B cell (primary cell): ENCODE data around the gene TPSG1. TPM values are rescaled to one million over a fixed set of nuclear protein-coding genes. Genes with fewer than 3 reads are reported as not detected.

ENCODE experiments used
- ATAC-seq: fragments of 200-7000 bp; cut with Tn5 transposase; one replicate; pipeline ENCODE4 v1.10.0; 2021; ENCODE audit warnings: low read depth, mild to moderate bottlenecking, moderate number of reproducible peaks, moderate library complexity
- CTCF ChIA-PET: fragments of 350-600 bp; sonication (Branson Sonifier 250); formaldehyde crosslinking; loops from one replicate; lab custom pipeline; 2021; ENCODE audit warnings: antibody characterized with exemption, inconsistent platforms; lab: Charles Lee
- POLR2A ChIA-PET: fragments of 350-600 bp; sonication (Branson Sonifier 250); formaldehyde crosslinking; loops from one replicate; lab custom pipeline; 2021; ENCODE audit warnings: antibody characterized with exemption; lab: Charles Lee
- DNase-seq: peaks from one replicate; pipeline ENCODE4 v3.0.0; 2013
- H2AFZ ChIP-seq: 2 replicates; pipeline ENCODE4 v1.6.1; 2012; ENCODE audit warnings: mild to moderate bottlenecking, low read depth, low read length; ENCODE audit not compliant: insufficient read depth, poor library complexity, severe bottlenecking
- H3K27ac ChIP-seq, 2 donors: 1 replicate in 1 of 2; 2 replicates in 1 of 2; pipeline ENCODE4 v1.5.1; 2012 to 2013; ENCODE audit warnings: low read length in 2 of 2, mild to moderate bottlenecking in 2 of 2, moderate library complexity in 1 of 2
- H3K27me3 ChIP-seq, 4 experiments: fragments of 200-600 bp in 1 of 4; sonication (generic) in 1 of 4; replicated peaks in 1 of 4; 1 replicate in 2 of 4; 2 replicates in 2 of 4; pipeline versions ENCODE4 v1.6.1 to v1.7.0; 2013 to 2016; ENCODE audit warnings: low read length in 3 of 4, mild to moderate bottlenecking in 2 of 4, mixed read lengths in 1 of 4, moderate library complexity in 1 of 4; ENCODE audit not compliant: insufficient read depth in 4 of 4, control insufficient read depth in 3 of 4; ENCODE audit errors: control extremely low read depth in 1 of 4
- H3K36me3 ChIP-seq, 2 experiments: replicated peaks in 1 of 2; 1 replicate in 1 of 2; 2 replicates in 1 of 2; pipeline versions ENCODE4 v1.6.1 to v1.7.1; 2013; ENCODE audit warnings: low read length in 1 of 2; ENCODE audit not compliant: insufficient read depth in 2 of 2, control insufficient read depth in 1 of 2; ENCODE audit errors: control extremely low read depth in 1 of 2, extremely low read depth in 1 of 2
- H3K4me1 ChIP-seq, 2 donors: fragments of 200-600 bp in 1 of 2; sonication (generic) in 1 of 2; 1 replicate in 1 of 2; 2 replicates in 1 of 2; pipeline versions ENCODE4 v1.5.1 to v1.6.1; 2013 to 2017; ENCODE audit warnings: low read length in 2 of 2; ENCODE audit not compliant: control insufficient read depth in 2 of 2, insufficient read depth in 2 of 2
- H3K4me2 ChIP-seq: replicated peaks from 2 replicates; pipeline ENCODE3; 2012; ENCODE audit warnings: mild to moderate bottlenecking, low read depth, low read length; ENCODE audit not compliant: poor library complexity, severe bottlenecking
- H3K4me3 ChIP-seq, 5 experiments: fragments of 200-600 bp in 1 of 5; sonication (generic) in 1 of 5; 1 replicate in 3 of 5; 2 replicates in 2 of 5; pipeline versions ENCODE4 v1.5.1 to v1.7.0; 2011 to 2016; ENCODE audit warnings: low read length in 4 of 5, mild to moderate bottlenecking in 4 of 5, low read depth in 2 of 5, control low read depth in 1 of 5, moderate library complexity in 1 of 5; ENCODE audit not compliant: insufficient read depth in 1 of 5; ENCODE audit errors: control extremely low read depth in 1 of 5, extremely low read depth in 1 of 5
- H3K79me2 ChIP-seq: fragments of 200-600 bp; sonication (generic); one replicate; pipeline ENCODE4 v1.6.0; 2016; ENCODE audit warnings: low read length; ENCODE audit not compliant: control insufficient read depth, insufficient read depth
- H3K9ac ChIP-seq: fragments of 200-600 bp; sonication (generic); 2 replicates; pipeline ENCODE4 v1.6.1; 2017; ENCODE audit warnings: mild to moderate bottlenecking, low read length, moderate library complexity
- H3K9me3 ChIP-seq, 3 donors: one replicate each; pipeline versions ENCODE4 v1.6.1 to v1.7.1; 2013; ENCODE audit warnings: low read length in 2 of 3; ENCODE audit not compliant: control insufficient read depth in 2 of 3, insufficient read depth in 1 of 3; ENCODE audit errors: control extremely low read depth in 1 of 3
- H4K20me1 ChIP-seq: 2 replicates; pipeline ENCODE4 v1.6.0; 2012; ENCODE audit warnings: mild to moderate bottlenecking, low read length; ENCODE audit not compliant: insufficient read depth, control insufficient read depth, poor library complexity, severe bottlenecking
- H3K27ac Mint-ChIP-seq: one replicate; pipeline ENCODE4 v1.8.0; 2021; ENCODE audit warnings: mixed read lengths
- H3K27me3 Mint-ChIP-seq: one replicate; pipeline ENCODE4 v1.8.0; 2021; ENCODE audit warnings: mixed read lengths
- H3K4me1 Mint-ChIP-seq: one replicate; pipeline ENCODE4 v1.8.0; 2021; ENCODE audit warnings: mixed read lengths
- H3K4me3 Mint-ChIP-seq: one replicate; pipeline ENCODE4 v1.8.0; 2021; ENCODE audit warnings: mixed read lengths
- H3K9me3 Mint-ChIP-seq: one replicate; pipeline ENCODE4 v1.8.0; 2022; ENCODE audit warnings: mixed read lengths; ENCODE audit not compliant: insufficient read depth
- CTCF ChIP-seq: fragments of 200-600 bp; IDR thresholded peaks from one replicate; pipeline ENCODE4 v1.8.0; 2022; ENCODE audit warnings: antibody characterized with exemption, mild to moderate bottlenecking
- EZH2 ChIP-seq: IDR thresholded peaks from 2 replicates; pipeline ENCODE4 v1.6.1; 2012; ENCODE audit warnings: borderline replicate concordance, low read depth, mild to moderate bottlenecking, moderate library complexity, low read length; ENCODE audit not compliant: insufficient read depth, poor library complexity, severe bottlenecking
- WGBS: methylation state at CpG from one replicate; pipeline ENCODE4 v1.1.5; 2013; ENCODE audit warnings: missing lambda C conversion rate; ENCODE audit not compliant: insufficient coverage; 5-methylcytosine and 5-hydroxymethylcytosine counted together
- intact Hi-C: fragments of 100-400 bp; cut with micrococcal nuclease; formaldehyde crosslinking; loops from one replicate; pipeline ENCODE4 v1.10.0; 2022
- polyA plus RNA-seq: library from polyadenylated mRNA; depleted of rRNA; stranded (reverse); fragments of >200 nt; gene quantifications from 2 replicates; pipeline ENCODE4 v1.2.3, GENCODE V29; 2012
- total RNA-seq, 2 donors: library from RNA; stranded (reverse); fragments of 120-200 nt in 1 of 2; gene quantifications; 1 replicate in 1 of 2; 2 replicates in 1 of 2; pipeline versions ENCODE4 v1.2.3 to v1.2.4, GENCODE V29; 2013 to 2022

The TPSG1 gene
- total and polyA plus RNA-seq, 2 donors (not counting 1 experiment from before 2014, with no cell fraction given): not detected

- peaks cover 15% of the 10 kb centered on the region for H3K27me3 Mint-ChIP-seq
- H3K27ac Mint-ChIP-seq: no peak overlapping the region
- Histone ChIP-seq H3K4me1 (no peaks in the 10 kb centered on the region), H3K27ac (no peak overlapping the region), H2AFZ (no peak overlapping the region), H3K9ac (no peak overlapping the region), H3K4me2 (no peak overlapping the region), H3K36me3 (no peaks in the 10 kb centered on the region), H3K4me3 (no peak overlapping the region), H3K27me3 (peaks cover 0 to 37% (median 9%) of the 10 kb centered on the region in 4 experiments), H4K20me1 (no peaks in the 10 kb centered on the region), H3K79me2 (no peaks in the 10 kb centered on the region), H3K9me3 (peaks cover 0 to 4% (median 0%) of the 10 kb centered on the region in 3 donors)
- WGBS: 91% methylated on average over 15 of the region's 16 CpGs
- no peaks in the 10 kb centered on the region for H3K4me1 Mint-ChIP-seq
- DNase-seq (no peak), ATAC-seq (no peak)
- H3K9me3 Mint-ChIP-seq: peaks cover 5% of the 10 kb centered on the region
- TF ChIP-seq EZH2 (no peak), CTCF (no peak)
- CTCF ChIA-PET: no interaction called here
- no peak overlapping the region for H3K4me3 Mint-ChIP-seq
- POLR2A ChIA-PET: no interaction called here
- intact Hi-C loops: no loop called here
Observed at GRCh38 chr16:1264345-1265089, 39.4 kb upstream of the TPSG1 start.

GRCh38 chr16:1263591-1264344, 38.7 kb upstream of the TPSG1 start:
- Histone ChIP-seq H2AFZ (no peak overlapping the region), H3K27me3 (peaks cover 0 to 44% (median 12%) of the 10 kb centered on the region in 4 experiments), H4K20me1 (no peaks in the 10 kb centered on the region), H3K4me2 (no peak overlapping the region), H3K79me2 (no peaks in the 10 kb centered on the region), H3K9me3 (peaks cover 0 to 4% (median 0%) of the 10 kb centered on the region in 3 donors), H3K36me3 (no peaks in the 10 kb centered on the region), H3K4me3 (no peak overlapping the region), H3K27ac (no peak overlapping the region), H3K9ac (no peak overlapping the region), H3K4me1 (peaks cover 6 to 7% of the 10 kb centered on the region in 2 donors)
- TF ChIP-seq CTCF: no peak
- TF ChIP-seq EZH2: no peak
- DNase-seq (no peak), ATAC-seq (no peak)
- Mint-ChIP-seq H3K4me3 (no peak overlapping the region), H3K27me3 (peaks cover 17% of the 10 kb centered on the region), H3K27ac (no peak overlapping the region), H3K9me3 (peaks cover 5% of the 10 kb centered on the region), H3K4me1 (peaks cover 4% of the 10 kb centered on the region)
- WGBS: 95% methylated on average over 14 of the region's 15 CpGs
- ChIA-PET CTCF (no interaction called here), POLR2A (no interaction called here)
- intact Hi-C loops: no loop called here
